ENCODE data around the gene B3GNT5.

Gene B3GNT5

DNA sequence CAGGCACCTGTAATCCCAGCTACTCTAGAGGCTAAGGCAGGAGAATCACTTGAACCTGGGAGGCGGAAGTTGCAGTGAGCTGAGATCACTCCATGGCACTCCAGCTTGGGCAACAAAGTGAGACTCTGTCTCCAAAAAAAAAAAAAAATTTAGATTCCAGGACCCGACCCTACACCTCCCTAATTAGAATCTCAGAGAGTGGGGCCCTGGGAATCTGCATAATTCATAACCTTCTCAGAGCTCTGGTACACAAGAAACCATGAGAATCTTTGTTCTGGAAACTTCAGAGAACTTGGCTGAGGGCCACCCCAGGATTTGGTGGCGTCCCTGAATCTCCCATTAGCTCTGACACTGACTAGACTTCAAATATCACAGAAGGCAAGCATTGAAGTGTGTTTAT lies 31.5 kb downstream of the B3GNT5 start:
- TF ChIP-seq CTCF (IDR thresholded peaks at IDR 0.05; ENCODE audit: control insufficient read depth, extremely low read depth, insufficient read depth): no peak
- no peak for DNase-seq (ENCODE audit: low read depth)
- H3K4me3 ChIP-seq (ENCODE audit: low read depth, low read length): no peak overlapping the region

DNA sequence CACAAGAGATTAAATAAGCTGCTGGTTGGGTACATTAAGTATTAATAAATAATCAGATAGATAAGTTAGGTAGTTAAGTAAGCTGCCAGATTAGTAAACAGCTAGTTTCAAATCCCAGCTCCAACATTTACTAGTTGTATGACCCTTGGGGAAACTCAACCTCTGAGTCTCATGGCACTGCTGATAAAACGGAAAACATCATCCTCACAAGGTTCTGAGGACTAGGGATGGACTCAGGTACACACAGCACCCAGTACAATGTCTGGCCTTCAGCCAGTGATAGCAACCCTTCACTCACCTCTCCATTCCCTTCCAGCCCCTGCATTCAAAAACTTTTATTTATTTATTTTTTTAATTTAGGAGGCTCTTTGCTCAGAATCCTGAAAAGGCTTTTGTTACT lies 32.3 kb downstream of the B3GNT5 start:
- no peak for TF ChIP-seq CTCF (IDR thresholded peaks at IDR 0.05; ENCODE audit: control insufficient read depth, extremely low read depth, insufficient read depth)
- DNase-seq (ENCODE audit: low read depth): no peak
- no peak overlapping the region for H3K4me3 ChIP-seq (ENCODE audit: low read depth, low read length)

DNA sequence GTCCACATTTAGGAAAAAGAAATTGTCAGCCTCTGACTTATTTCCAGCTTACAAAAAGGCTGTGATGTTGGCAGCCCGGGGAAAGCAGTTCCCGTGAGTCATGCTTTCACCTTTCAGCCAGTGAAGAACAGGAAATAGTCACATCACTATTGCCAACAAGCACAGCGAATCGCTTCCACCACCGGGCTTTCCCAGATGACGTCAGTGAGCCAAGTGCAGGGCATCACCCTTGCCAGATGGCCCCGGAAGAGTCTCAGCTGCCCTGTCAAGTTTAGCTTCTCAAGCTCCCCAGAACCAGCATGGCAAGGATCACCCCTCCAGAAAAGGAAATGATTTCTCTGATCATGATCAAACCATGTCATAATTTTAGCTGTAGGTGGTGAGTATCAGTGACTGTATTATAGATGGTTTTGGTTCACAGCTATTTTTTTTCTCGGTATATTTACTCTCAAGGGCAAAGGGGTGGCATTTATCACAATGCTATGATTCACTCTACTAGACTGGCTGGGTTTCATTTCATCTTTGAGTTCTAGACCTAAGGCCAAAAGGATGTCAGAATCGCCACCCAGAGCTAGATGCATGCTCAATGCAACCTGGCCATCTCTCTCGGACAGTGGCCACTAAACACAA lies 32.9 kb downstream of the B3GNT5 start:
- TF ChIP-seq CTCF (IDR thresholded peaks at IDR 0.05; ENCODE audit: control insufficient read depth, extremely low read depth, insufficient read depth): no peak
- H3K4me3 ChIP-seq (ENCODE audit: low read depth, low read length): no peak overlapping the region
- DNase-seq (ENCODE audit: low read depth): peak; percentile 67

DNA sequence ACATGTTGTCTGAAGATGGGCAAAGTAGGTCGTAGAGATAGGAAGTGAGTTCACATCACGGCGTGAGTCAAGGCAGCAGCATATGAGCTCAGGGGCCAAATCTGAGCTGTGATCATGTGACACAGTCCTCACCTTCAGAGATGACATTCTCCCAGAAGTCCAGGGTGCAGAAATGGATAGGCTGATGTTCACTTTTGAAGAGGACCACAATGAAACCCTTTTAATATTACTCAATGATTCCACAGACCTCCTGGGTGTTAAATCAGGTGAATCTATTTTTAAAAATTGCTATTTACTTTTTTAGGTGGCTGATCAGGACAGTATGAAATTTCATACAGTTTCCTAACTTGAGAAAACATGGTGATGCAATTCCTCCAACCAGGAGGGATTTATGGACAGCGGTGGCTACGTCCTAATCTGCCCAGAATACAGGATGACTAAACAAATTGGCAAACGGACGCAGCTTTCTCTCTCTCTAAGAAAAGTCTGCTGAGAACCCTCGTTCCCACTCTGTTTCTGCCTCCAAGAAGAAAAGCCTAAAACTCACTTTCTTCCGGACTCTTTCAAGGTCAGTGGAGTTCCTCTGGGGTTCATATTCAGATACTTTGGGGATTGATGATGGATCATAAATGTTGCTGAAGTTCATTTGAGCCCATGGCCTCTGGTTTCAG lies 34.4 kb downstream of the B3GNT5 start:
- no peak overlapping the region for H3K4me3 ChIP-seq (ENCODE audit: low read depth, low read length)

DNA sequence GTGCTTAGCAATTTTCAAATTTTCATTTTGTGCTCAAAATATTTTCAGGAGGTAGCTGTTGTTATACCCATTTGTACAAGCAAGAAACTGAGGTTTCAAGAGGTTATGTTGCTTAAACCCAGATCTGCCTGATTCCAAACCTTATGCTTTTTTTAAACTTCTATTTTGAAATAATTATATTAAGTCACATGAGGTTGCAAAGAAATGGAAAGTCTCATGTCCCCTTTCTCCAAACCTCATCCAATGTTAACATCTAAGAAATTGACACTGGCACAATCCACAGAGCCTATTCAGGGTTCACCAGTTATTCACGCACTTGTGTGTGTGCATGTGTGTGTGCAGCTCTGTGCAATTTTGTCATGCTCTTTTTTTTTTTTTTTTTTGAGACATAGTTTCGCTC lies 35.1 kb downstream of the B3GNT5 start:
- TF ChIP-seq CTCF (IDR thresholded peaks at IDR 0.05; ENCODE audit: control insufficient read depth, extremely low read depth, insufficient read depth): no peak
- H3K4me3 ChIP-seq (ENCODE audit: low read depth, low read length): no peak overlapping the region
- DNase-seq (ENCODE audit: low read depth): no peak

More for the DNA sequence above, 34.4 kb downstream of the B3GNT5 start:
- no peak for DNase-seq (ENCODE audit: low read depth)
- TF ChIP-seq CTCF (IDR thresholded peaks at IDR 0.05; ENCODE audit: control insufficient read depth, extremely low read depth, insufficient read depth): no peak

- no peak for TF ChIP-seq CTCF (IDR thresholded peaks at IDR 0.05; ENCODE audit: control insufficient read depth, extremely low read depth, insufficient read depth)
- no peak for DNase-seq (ENCODE audit: low read depth)
Observed at GRCh38 chr3:183290216-183290615, 37.2 kb downstream of the B3GNT5 start.

More at GRCh38 chr3:183290216-183290615, 37.2 kb downstream of the B3GNT5 start:
- H3K4me3 ChIP-seq (ENCODE audit: low read depth, low read length): no peak overlapping the region

Data from LNCaP clone FGC (cell line).